HUES64 (cell line): ENCODE results near the gene MAFB.

Experiments
- H3K27ac ChIP-seq: 2 replicates; pipeline ENCODE4 v1.7.0; 2013; ENCODE audit warnings: low read depth, low read length, inconsistent platforms
- H3K27me3 ChIP-seq: 2 replicates; pipeline ENCODE4 v1.6.1; 2013; ENCODE audit warnings: mild to moderate bottlenecking, low read length; ENCODE audit not compliant: insufficient read depth
- H3K36me3 ChIP-seq: 2 replicates; pipeline ENCODE4 v1.6.1; 2013; ENCODE audit warnings: mild to moderate bottlenecking, low read length; ENCODE audit not compliant: insufficient read depth
- H3K4me1 ChIP-seq: 2 replicates; pipeline ENCODE4 v1.6.1; 2013; ENCODE audit warnings: mild to moderate bottlenecking, low read length, moderate library complexity; ENCODE audit not compliant: insufficient read depth
- H3K4me3 ChIP-seq: 2 replicates; pipeline ENCODE4 v1.5.1; 2013; ENCODE audit warnings: mild to moderate bottlenecking, low read length, moderate library complexity
- H3K9ac ChIP-seq: 2 replicates; pipeline ENCODE4 v1.6.1; 2013; ENCODE audit warnings: mild to moderate bottlenecking, low read depth, low read length
- H3K9me3 ChIP-seq: 2 replicates; pipeline ENCODE4 v1.6.1; 2013; ENCODE audit warnings: low read depth, low read length; ENCODE audit not compliant: insufficient read depth
- WGBS: fragments of 150-250, 120-280 bp; methylation state at CpG from one replicate; pipeline ENCODE4 v1.1.7; 2013; ENCODE audit warnings: missing lambda C conversion rate; 5-methylcytosine and 5-hydroxymethylcytosine counted together

Gene MAFB

DNA sequence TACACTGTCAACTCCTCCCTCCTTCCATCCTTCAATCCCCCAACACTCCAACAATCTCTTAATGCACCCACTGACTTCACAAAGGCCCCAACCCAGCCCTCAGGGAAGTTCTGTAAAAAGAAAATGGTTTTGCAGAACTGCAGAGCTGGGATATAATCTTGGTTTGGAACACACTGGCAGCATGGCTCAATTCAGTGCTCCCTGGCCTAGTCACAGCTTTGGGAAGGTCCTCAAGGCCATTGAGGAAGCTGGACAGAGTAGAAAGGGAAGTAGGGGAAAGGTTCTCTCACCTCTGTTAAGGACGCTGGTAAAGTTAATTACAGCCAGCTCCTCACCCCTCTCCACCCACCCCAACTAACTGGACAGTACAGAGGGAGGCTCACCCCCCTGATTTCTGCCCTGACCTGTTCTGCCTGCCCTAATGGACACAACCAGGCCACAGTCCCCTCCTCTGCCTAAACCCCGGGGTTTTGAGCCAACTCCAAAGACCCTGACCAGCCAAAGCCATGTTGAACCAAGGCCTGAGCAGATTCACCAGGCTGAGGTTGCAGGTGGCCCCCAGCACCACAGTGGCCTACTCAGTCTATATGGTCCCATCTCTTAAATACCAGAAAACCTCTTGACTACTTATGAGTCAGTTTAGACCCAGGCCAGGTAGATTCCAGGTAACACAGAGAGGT lies 49.2 kb downstream of the MAFB start:
- Histone ChIP-seq H3K27me3 (no peaks in the 10 kb centered on the region; the same call in 1 of the 2 replicates), H3K9me3 (no peaks in the 10 kb centered on the region), H3K27ac (no peak overlapping the region), H3K4me1 (no peaks in the 10 kb centered on the region), H3K4me3 (no peak overlapping the region), H3K9ac (no peak overlapping the region), H3K36me3 (no peaks in the 10 kb centered on the region)
- WGBS, result 90% methylated on average over 2 of the region's 2 CpGs

DNA sequence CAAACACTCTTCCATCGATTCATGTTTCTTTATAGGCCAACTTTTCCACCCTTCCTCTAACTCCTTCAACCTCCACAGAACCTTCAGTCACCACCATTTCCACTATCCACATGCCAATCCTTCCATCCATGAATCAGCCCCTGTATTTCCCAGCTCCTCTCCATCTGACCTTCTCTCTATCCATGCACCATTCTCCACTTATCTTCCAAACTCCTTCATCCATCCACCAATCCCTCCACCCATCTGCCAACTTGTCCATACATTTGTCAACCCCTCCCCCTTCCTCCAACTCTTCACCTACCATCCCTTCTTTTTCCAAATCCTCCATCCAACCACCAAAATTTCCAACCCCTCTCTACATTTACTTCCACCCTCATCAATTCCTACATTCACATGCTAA lies 49.9 kb downstream of the MAFB start:
- no peak overlapping the region for H3K4me3 ChIP-seq
- no peaks in the 10 kb centered on the region; the same call in 1 of the 2 replicates for H3K27me3 ChIP-seq
- no peak overlapping the region for H3K27ac ChIP-seq
- H3K9ac ChIP-seq, result no peak overlapping the region
- H3K9me3 ChIP-seq, result no peaks in the 10 kb centered on the region
- H3K4me1 ChIP-seq, result no peaks in the 10 kb centered on the region
- whole genome bisulfite sequencing, result 89% methylated on average over 1 of the region's 1 CpG
- no peaks in the 10 kb centered on the region for H3K36me3 ChIP-seq

DNA sequence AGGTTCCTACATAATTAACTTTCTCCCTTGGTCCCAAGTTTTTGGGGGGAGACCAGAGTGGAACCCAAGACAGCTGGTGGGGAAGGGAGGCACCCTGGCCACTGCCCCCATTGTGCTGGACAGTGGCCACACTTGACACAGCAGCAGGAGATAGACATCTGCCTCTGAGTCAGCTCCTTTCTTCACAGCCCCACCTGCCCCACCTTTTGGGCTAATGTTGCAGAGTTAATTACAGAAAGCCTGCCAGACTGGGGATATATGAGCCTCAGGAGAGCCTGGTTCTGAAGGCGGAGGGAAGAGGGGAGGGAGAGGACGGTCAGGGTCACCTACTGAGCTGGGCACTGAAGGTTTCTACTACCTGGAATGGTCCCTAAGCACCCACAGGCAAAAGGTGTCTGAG lies 50.6 kb downstream of the MAFB start:
- Histone ChIP-seq H3K4me1 (no peaks in the 10 kb centered on the region), H3K9me3 (no peaks in the 10 kb centered on the region), H3K27ac (no peak overlapping the region), H3K9ac (no peak overlapping the region), H3K27me3 (no peaks in the 10 kb centered on the region; the same call in 1 of the 2 replicates), H3K36me3 (no peaks in the 10 kb centered on the region), H3K4me3 (no peak overlapping the region)
- WGBS, result 90% methylated on average over 2 of the region's 2 CpGs

DNA sequence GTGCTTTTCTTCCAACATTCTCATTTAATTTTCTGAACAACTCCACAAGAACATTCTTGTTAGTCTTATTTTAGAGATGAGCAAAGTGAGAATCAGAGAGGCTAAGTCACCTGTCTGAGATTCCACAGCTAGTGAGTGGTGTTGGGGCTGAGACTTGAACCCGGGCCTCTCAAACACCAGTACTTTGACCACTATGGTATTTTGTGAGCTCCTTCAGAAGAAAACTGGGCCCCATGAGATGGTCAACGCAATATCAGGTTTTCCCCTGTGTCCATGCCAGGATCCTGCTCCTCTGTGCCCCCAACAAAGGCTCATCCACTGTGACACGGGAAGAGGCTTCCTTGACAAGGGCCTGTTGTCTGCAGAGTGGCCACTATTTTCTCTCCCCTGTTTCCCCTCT lies 51.9 kb downstream of the MAFB start:
- H3K9ac ChIP-seq, result no peak overlapping the region
- WGBS, result 93% methylated on average over 3 of the region's 3 CpGs
- no peaks in the 10 kb centered on the region for H3K4me1 ChIP-seq
- no peak overlapping the region for H3K4me3 ChIP-seq
- no peaks in the 10 kb centered on the region for H3K9me3 ChIP-seq
- no peaks in the 10 kb centered on the region for H3K36me3 ChIP-seq
- no peak overlapping the region for H3K27ac ChIP-seq
- H3K27me3 ChIP-seq, result no peaks in the 10 kb centered on the region; the same call in 1 of the 2 replicates

DNA sequence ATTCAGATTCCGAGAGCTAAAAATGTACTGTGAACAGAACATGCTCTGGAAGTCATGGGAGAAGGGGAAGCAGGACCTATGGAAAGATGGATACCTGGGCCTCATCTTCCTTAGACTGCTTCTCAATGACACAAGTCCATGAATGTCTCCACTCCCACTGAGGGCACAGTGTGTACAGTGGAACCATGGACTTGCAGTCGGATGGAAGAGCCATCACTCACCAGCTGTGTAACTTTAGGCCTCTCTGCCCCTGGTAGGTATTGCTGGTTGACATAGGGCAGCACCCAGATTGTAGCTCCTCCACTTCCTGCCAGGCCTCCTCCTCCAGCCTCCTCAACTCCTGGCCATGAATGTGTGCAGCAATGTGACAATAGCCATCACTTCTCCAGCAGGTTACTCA lies 52.5 kb downstream of the MAFB start:
- 96% methylated on average over 2 of the region's 2 CpGs for WGBS
- H3K9ac ChIP-seq, result no peak overlapping the region
- H3K4me1 ChIP-seq, result no peaks in the 10 kb centered on the region
- H3K27me3 ChIP-seq, result no peaks in the 10 kb centered on the region; the same call in 1 of the 2 replicates
- no peak overlapping the region for H3K4me3 ChIP-seq
- H3K27ac ChIP-seq, result no peak overlapping the region
- no peaks in the 10 kb centered on the region for H3K36me3 ChIP-seq
- no peaks in the 10 kb centered on the region for H3K9me3 ChIP-seq

DNA sequence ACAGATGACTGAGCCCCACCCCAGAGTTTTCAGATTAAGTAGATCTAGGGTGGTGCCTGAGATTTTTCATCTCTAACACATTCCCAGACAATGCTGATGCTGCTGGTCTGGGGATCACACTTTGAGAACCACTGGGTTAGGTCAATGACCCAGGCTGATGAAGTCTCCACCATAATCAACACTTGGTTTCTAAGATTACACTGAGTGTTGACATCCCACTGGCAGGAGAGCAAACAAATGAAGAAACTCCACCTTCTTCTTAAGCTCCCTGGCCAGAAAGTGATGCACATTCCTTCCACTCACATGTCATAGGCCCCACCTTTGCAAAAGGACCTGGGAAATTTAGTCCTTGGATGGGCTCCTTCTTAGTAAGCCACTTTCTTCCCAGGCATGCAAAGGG lies 53.1 kb downstream of the MAFB start:
- H3K9me3 ChIP-seq, result no peaks in the 10 kb centered on the region
- no peaks in the 10 kb centered on the region; the same call in 1 of the 2 replicates for H3K27me3 ChIP-seq
- H3K4me1 ChIP-seq, result no peaks in the 10 kb centered on the region
- H3K36me3 ChIP-seq, result no peaks in the 10 kb centered on the region
- H3K27ac ChIP-seq, result no peak overlapping the region
- H3K9ac ChIP-seq, result no peak overlapping the region
- H3K4me3 ChIP-seq, result no peak overlapping the region
